ENCODE results near the gene RGS7BP. TPM values are rescaled to one million over a fixed set of nuclear protein-coding genes. Genes with fewer than 3 reads are reported as not detected.

Gene RGS7BP
- total and polyA plus RNA-seq, 2 of the 13 experiments (the other 11 are each of a cell fraction or from before 2014, with no cell fraction given) = not detected

DNA sequence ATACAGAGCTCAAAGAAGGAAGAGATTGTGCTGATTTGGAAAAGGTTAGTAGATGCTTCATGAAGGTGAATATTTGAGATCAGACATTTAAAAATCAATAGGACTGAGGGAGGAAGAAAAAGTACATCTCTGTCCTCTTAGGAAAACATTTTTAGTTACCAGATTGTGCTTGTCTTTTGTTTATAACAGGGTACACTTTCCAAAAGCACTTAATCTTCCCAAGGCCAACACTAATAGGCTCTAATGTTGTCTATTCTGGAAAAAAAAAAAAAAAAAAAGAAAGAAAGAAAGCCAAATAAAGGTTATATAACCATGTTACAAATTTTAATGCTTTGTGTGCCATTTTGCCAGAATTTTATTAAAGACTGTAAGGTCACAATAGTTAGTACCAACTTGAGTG lies 139.0 kb downstream of the RGS7BP start:
- FAIRE-seq (no peak), DNase-seq (ENCODE audit: low spot score) (no peak), ATAC-seq (no peak)
- H3K79me2 ChIP-seq (ENCODE audit: insufficient read depth, low read length) = no peaks in the 10 kb centered on the region
- BruUV-seq (replicated peaks) = no TSS peak
- in situ Hi-C loops (cut with HindIII; ENCODE audit: extremely low pct_ligation_motif_present, low pct_unique_long_range_greater_than_20kb) (loop anchor here (25.0 kb wide), 1 partner anchor 842 kb away; the partner anchor contains the start of gene ADAMTS6), intact Hi-C loops (cut with micrococcal nuclease; ENCODE audit: unreplicated experiment) (no loop called here)
- no peaks in the 10 kb centered on the region for H3K4me1 ChIP-seq (ENCODE audit: insufficient read depth, low read length)
- CTCF ChIA-PET (ENCODE audit: low intra/inter-chr PET ratio, low total read pairs) = no interaction called here
- no peak overlapping the region for H3K4me2 ChIP-seq (ENCODE audit: low read depth, low read length)
- no peaks in the 10 kb centered on the region for H4K20me1 ChIP-seq (ENCODE audit: insufficient read depth, low read length)
- H3K9me3 ChIP-seq (ENCODE audit: low read length) = no peaks in the 10 kb centered on the region
- POLR2A ChIA-PET = no interaction called here
- TF ChIP-seq KDM1A (CRISPR knock-in tag; IDR thresholded peaks at IDR 0.05) = no peak
- no peak for TF ChIP-seq KDM3A (CRISPR knock-in tag; IDR thresholded peaks at IDR 0.05; ENCODE audit: low read depth)
- no peak for TF ChIP-seq BHLHE40 (IDR thresholded peaks at IDR 0.05; ENCODE audit: low read length)
- TF ChIP-seq GPN1 (CRISPR knock-in tag; IDR thresholded peaks at IDR 0.05; ENCODE audit: borderline replicate concordance) = no peak
- TF ChIP-seq ZNF558 (CRISPR knock-in tag; IDR thresholded peaks at IDR 0.05; ENCODE audit: borderline replicate concordance) = no peak
- TF ChIP-seq CCDC6 (CRISPR knock-in tag; IDR thresholded peaks at IDR 0.05) = no peak
- TF ChIP-seq PLRG1 (conservative IDR thresholded peaks at IDR 0.05) = no peak
- no peak for TF ChIP-seq RBAK (CRISPR knock-in tag; IDR thresholded peaks at IDR 0.05)
- TF ChIP-seq, protein P1, sequence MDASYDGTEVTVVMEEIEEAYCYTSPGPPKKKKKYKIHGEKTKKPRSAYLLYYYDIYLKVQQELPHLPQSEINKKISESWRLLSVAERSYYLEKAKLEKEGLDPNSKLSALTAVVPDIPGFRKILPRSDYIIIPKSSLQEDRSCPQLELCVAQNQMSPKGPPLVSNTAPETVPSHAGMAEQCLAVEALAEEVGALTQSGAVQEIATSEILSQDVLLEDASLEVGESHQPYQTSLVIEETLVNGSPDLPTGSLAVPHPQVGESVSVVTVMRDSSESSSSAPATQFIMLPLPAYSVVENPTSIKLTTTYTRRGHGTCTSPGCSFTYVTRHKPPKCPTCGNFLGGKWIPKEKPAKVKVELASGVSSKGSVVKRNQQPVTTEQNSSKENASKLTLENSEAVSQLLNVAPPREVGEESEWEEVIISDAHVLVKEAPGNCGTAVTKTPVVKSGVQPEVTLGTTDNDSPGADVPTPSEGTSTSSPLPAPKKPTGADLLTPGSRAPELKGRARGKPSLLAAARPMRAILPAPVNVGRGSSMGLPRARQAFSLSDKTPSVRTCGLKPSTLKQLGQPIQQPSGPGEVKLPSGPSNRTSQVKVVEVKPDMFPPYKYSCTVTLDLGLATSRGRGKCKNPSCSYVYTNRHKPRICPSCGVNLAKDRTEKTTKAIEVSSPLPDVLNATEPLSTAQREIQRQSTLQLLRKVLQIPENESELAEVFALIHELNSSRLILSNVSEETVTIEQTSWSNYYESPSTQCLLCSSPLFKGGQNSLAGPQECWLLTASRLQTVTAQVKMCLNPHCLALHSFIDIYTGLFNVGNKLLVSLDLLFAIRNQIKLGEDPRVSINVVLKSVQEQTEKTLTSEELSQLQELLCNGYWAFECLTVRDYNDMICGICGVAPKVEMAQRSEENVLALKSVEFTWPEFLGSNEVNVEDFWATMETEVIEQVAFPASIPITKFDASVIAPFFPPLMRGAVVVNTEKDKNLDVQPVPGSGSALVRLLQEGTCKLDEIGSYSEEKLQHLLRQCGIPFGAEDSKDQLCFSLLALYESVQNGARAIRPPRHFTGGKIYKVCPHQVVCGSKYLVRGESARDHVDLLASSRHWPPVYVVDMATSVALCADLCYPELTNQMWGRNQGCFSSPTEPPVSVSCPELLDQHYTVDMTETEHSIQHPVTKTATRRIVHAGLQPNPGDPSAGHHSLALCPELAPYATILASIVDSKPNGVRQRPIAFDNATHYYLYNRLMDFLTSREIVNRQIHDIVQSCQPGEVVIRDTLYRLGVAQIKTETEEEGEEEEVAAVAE (CRISPR knock-in tag; IDR thresholded peaks at IDR 0.05; ENCODE audit: borderline replicate concordance) = no peak
- TF ChIP-seq ZNF556 (CRISPR knock-in tag; IDR thresholded peaks at IDR 0.05; ENCODE audit: borderline replicate concordance) = no peak
- TF ChIP-seq KLF16 (CRISPR knock-in tag; IDR thresholded peaks at IDR 0.05) = no peak
- TF ChIP-seq, protein P2, sequence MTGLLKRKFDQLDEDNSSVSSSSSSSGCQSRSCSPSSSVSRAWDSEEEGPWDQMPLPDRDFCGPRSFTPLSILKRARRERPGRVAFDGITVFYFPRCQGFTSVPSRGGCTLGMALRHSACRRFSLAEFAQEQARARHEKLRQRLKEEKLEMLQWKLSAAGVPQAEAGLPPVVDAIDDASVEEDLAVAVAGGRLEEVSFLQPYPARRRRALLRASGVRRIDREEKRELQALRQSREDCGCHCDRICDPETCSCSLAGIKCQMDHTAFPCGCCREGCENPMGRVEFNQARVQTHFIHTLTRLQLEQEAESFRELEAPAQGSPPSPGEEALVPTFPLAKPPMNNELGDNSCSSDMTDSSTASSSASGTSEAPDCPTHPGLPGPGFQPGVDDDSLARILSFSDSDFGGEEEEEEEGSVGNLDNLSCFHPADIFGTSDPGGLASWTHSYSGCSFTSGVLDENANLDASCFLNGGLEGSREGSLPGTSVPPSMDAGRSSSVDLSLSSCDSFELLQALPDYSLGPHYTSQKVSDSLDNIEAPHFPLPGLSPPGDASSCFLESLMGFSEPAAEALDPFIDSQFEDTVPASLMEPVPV (CRISPR knock-in tag; IDR thresholded peaks at IDR 0.05) = no peak
- TF ChIP-seq ZNF678 (CRISPR knock-in tag; IDR thresholded peaks at IDR 0.05) = no peak
- TF ChIP-seq HDAC6 (IDR thresholded peaks at IDR 0.05; ENCODE audit: low read depth, low read length) = no peak
- no peak for TF ChIP-seq ZFP36L1 (CRISPR knock-in tag; IDR thresholded peaks at IDR 0.05)
- no peak for TF ChIP-seq MATR3 (CRISPR knock-in tag; IDR thresholded peaks at IDR 0.05)
- H3K36me3 ChIP-seq (replicated peaks in 1 of 2; ENCODE audit: control insufficient read depth in 1 of 2, insufficient read depth in 2 of 2, low read length in 2 of 2) = no peaks in the 10 kb centered on the region
- no peak overlapping the region for H3K9ac ChIP-seq (ENCODE audit: insufficient read depth, low read depth, low read length)
- no peak overlapping the region for H3K27ac ChIP-seq (ENCODE audit: extremely low read length, insufficient read depth, low read length)
- no peak overlapping the region for H2AFZ ChIP-seq (ENCODE audit: low read length)
- no peak overlapping the region for H3K4me3 ChIP-seq (replicated peaks in 1 of 3; ENCODE audit: insufficient read depth in 1 of 3, low read depth in 2 of 3, low read length in 3 of 3)
- H3K27me3 ChIP-seq (ENCODE audit: control insufficient read depth in 1 of 2, insufficient read depth in 2 of 2, low read length in 2 of 2) = no peaks in the 10 kb centered on the region
